Body of pancreas (tissue), 4 donors: Measurements from ENCODE around the gene ATXN10.

Experiments used
- CTCF ChIP-seq, 7 experiments: fragments of 450-650 bp in 4 of 7; fragments of 200-600 bp in 3 of 7; sonication (generic) in 3 of 7; IDR thresholded peaks; one replicate each; pipeline ENCODE4 v1.5.1; 2016 to 2019; ENCODE audit warnings: antibody characterized with exemption in 7 of 7
- POLR2A ChIP-seq, 3 donors: fragments of 450-650 bp; IDR thresholded peaks; one replicate each; pipeline ENCODE4 v1.6.1; 2016; ENCODE audit warnings: antibody characterized with exemption in 3 of 3, mild to moderate bottlenecking in 2 of 3

GRCh38 chr22:45807156-45807915 is 135.7 kb downstream of the ATXN10 start:
- TF ChIP-seq CTCF (IDR thresholded peaks at IDR 0.05) = no peak
- TF ChIP-seq POLR2A (IDR thresholded peaks at IDR 0.05) = no peak
